IMR-90 (cell line): ENCODE measurements around the gene BDKRB1.
A peak's percentile ranks its signal among the peaks of the same experiment; 100 is the strongest.

Experiments used
- CHD1 ChIP-seq: IDR thresholded peaks from 2 replicates; pipeline ENCODE4 v1.6.1; 2012; ENCODE audit warnings: low read depth, low read length, improper control_type of control experiment
- CTCF ChIP-seq: conservative IDR thresholded peaks from 2 replicates; pipeline ENCODE4 v1.5.1; 2012; ENCODE audit warnings: mild to moderate bottlenecking, low read depth, low read length, improper control_type of control experiment
- MAFK ChIP-seq: IDR thresholded peaks from 2 replicates; pipeline ENCODE4 v1.6.1; 2012; ENCODE audit warnings: low read depth, low read length, improper control_type of control experiment
- POLR2A ChIP-seq: IDR thresholded peaks from 2 replicates; pipeline ENCODE4 v1.6.1; 2012; ENCODE audit warnings: mild to moderate bottlenecking, low read depth, low read length
- RAD21 ChIP-seq: IDR thresholded peaks from 2 replicates; pipeline ENCODE4 v1.6.1; 2012; ENCODE audit warnings: low read length, improper control_type of control experiment

- TF ChIP-seq RAD21 (no peak), CTCF (0 out of 2 replicates have a peak, but pooled peaks have one; percentile 24), MAFK (no peak), POLR2A (no peak), CHD1 (no peak)
Measured at GRCh38 chr14:96281486-96281885, 25.5 kb downstream of the BDKRB1 start.
